K562 (cell line): ENCODE data around the gene CTBP2. TPM values are rescaled to one million over a fixed set of nuclear protein-coding genes. Genes with fewer than 3 reads are reported as not detected.

Experiments used
- ATAC-seq: fragments of 200-7000 bp; cut with Tn5 transposase; 3 replicates; pipeline ENCODE4 v1.9.1; 2020; ENCODE audit warnings: moderate library complexity
- BruUV-seq: library from RNA; stranded (reverse); fragments of 400-500 nt; replicated peaks from 2 replicates; lab custom pipeline; 2021; lab: Mats Ljungman, UMichigan
- CTCF ChIA-PET: fragments of 300-600 bp; formaldehyde crosslinking; extraction: SDS; loops from one replicate; lab custom pipeline; 2021; ENCODE audit warnings: low intra/inter-chr PET ratio; lab: Yijun Ruan, JAX
- POLR2A ChIA-PET: fragments of 300-600, 350-650 bp; sonication (Branson Sonifier 250); formaldehyde crosslinking; extraction: SDS; loops from one replicate; lab custom pipeline; 2021; ENCODE audit warnings: antibody characterized with exemption, inconsistent platforms; lab: Yijun Ruan, JAX
- DNase-seq, 4 experiments: peaks; one replicate each; pipeline versions ENCODE4 v3.0.0 to v3.0.0-alpha.2; 2011 to 2018; ENCODE audit warnings: low spot score in 3 of 4, mixed read lengths in 3 of 4; ENCODE audit errors: extremely low read depth in 1 of 4
- FAIRE-seq: peaks from 2 replicates; lab custom pipeline; 2011; peaks lifted over from hg19 to GRCh38; lab: Jason Lieb, UNC
- H2AFZ ChIP-seq: 2 replicates; pipeline ENCODE4 v1.6.0; 2011; ENCODE audit warnings: low read depth, low read length, control low read depth, inconsistent platforms
- H3K27ac ChIP-seq: fragments of 200-600 bp; 3 replicates; pipeline ENCODE4 v1.8.0; 2011; ENCODE audit warnings: low read depth, mild to moderate bottlenecking, control low read depth, inconsistent platforms, low read length, moderate library complexity, mixed read lengths; ENCODE audit errors: extremely low read depth
- H3K27me3 ChIP-seq, 2 experiments: fragments of 300-600 bp in 1 of 2; 2 replicates in 1 of 2; 3 replicates in 1 of 2; pipeline versions ENCODE4 v1.6.0 to v1.8.0; 2011; ENCODE audit warnings: inconsistent platforms in 2 of 2, low read length in 2 of 2, mild to moderate bottlenecking in 1 of 2, mixed read lengths in 1 of 2, moderate library complexity in 1 of 2; ENCODE audit not compliant: control insufficient read depth in 2 of 2, insufficient read depth in 2 of 2
- H3K36me3 ChIP-seq: fragments of 300-600 bp; 3 replicates; pipeline ENCODE4 v1.8.0; 2011; ENCODE audit warnings: mild to moderate bottlenecking, low read length, inconsistent platforms; ENCODE audit not compliant: control insufficient read depth, insufficient read depth
- H3K4me1 ChIP-seq, 2 experiments: fragments of 200-600 bp in 1 of 2; replicated peaks in 1 of 2; 2 replicates in 1 of 2; 3 replicates in 1 of 2; pipeline versions ENCODE4 v1.5.1 to v1.8.0; 2011; ENCODE audit warnings: inconsistent platforms in 2 of 2, low read length in 2 of 2, mild to moderate bottlenecking in 1 of 2, mixed read lengths in 1 of 2, moderate library complexity in 1 of 2; ENCODE audit not compliant: control insufficient read depth in 2 of 2, insufficient read depth in 2 of 2
- H3K4me2 ChIP-seq: 2 replicates; pipeline ENCODE4 v1.6.1; 2011; ENCODE audit warnings: low read length, control low read depth, inconsistent platforms, mixed read lengths; ENCODE audit not compliant: insufficient read depth
- H3K4me3 ChIP-seq: fragments of 200-600 bp; sonication (generic), shearing (Covaris generic); 2 replicates; pipeline ENCODE4 v1.5.1; 2016; ENCODE audit warnings: control low read depth, inconsistent platforms
- H3K79me2 ChIP-seq: fragments of 200-600 bp; 3 replicates; pipeline ENCODE4 v1.8.0; 2011; ENCODE audit warnings: low read length, inconsistent platforms; ENCODE audit not compliant: control insufficient read depth, insufficient read depth
- H3K9ac ChIP-seq, 2 experiments: 2 replicates each; pipeline versions ENCODE4 v1.6.0 to v1.6.1; 2011; ENCODE audit warnings: low read depth in 2 of 2, low read length in 2 of 2, control low read depth in 1 of 2, inconsistent platforms in 1 of 2, mild to moderate bottlenecking in 1 of 2, mixed read lengths in 1 of 2; ENCODE audit not compliant: insufficient read depth in 1 of 2
- H3K9me1 ChIP-seq: one replicate; pipeline ENCODE4 v1.6.0; 2011; ENCODE audit warnings: inconsistent platforms, mild to moderate bottlenecking, low read length, moderate library complexity; ENCODE audit not compliant: control insufficient read depth, insufficient read depth
- H3K9me3 ChIP-seq: replicated peaks from 2 replicates; pipeline ENCODE4 v1.5.1; 2011; ENCODE audit warnings: low read depth, low read length, inconsistent platforms; ENCODE audit not compliant: control insufficient read depth, insufficient read depth
- H4K20me1 ChIP-seq: replicated peaks from 2 replicates; pipeline ENCODE4 v1.6.1; 2011; ENCODE audit warnings: low read length, inconsistent platforms, mixed read lengths; ENCODE audit not compliant: control insufficient read depth, insufficient read depth
- MAX ChIP-seq: sonication (generic); formaldehyde crosslinking; IDR thresholded peaks from 2 replicates; pipeline ENCODE4 v1.9.0; 2022; ENCODE audit warnings: mild to moderate bottlenecking, missing genetic modification reagents
- PCBP1 ChIP-seq: fragments of 200-400 bp; formaldehyde crosslinking; IDR thresholded peaks from 2 replicates; pipeline ENCODE4 v1.6.1; 2018; ENCODE audit warnings: mild to moderate bottlenecking, low read depth, low read length; ENCODE audit not compliant: poor library complexity, severe bottlenecking
- PPARD ChIP-seq: fragments of 250-450 bp; sonication (Bioruptor Pico); IDR thresholded peaks from 2 replicates; pipeline ENCODE4 v1.8.0; 2022; ENCODE audit warnings: inconsistent platforms, mild to moderate bottlenecking, moderate library complexity
- ZBTB9 ChIP-seq: fragments of 450-650 bp; formaldehyde crosslinking; IDR thresholded peaks from 2 replicates; pipeline ENCODE4 v1.4.0; 2020; ENCODE audit warnings: mild to moderate bottlenecking, moderate library complexity
- ZNF217 ChIP-seq: sonication (generic); formaldehyde crosslinking; IDR thresholded peaks from 2 replicates; pipeline ENCODE4 v1.8.0; 2022; ENCODE audit warnings: mild to moderate bottlenecking, missing genetic modification reagents
- WGBS: fragments of 100-300 bp; shearing (Covaris generic); methylation state at CpG from one replicate; pipeline ENCODE4 v1.1.6; 2016; ENCODE audit warnings: low coverage, mixed read lengths; ENCODE audit not compliant: insufficient coverage; ENCODE audit errors: missing lambda C conversion rate; 5-methylcytosine and 5-hydroxymethylcytosine counted together
- in situ Hi-C: fragments of 300-500 bp; cut with MboI; formaldehyde crosslinking; loops from 4 replicates; pipeline ENCODE4 v1.15.0; 2018; ENCODE audit warnings: inconsistent platforms, mixed read lengths
- intact Hi-C: fragments of 100-400 bp; cut with micrococcal nuclease; formaldehyde crosslinking; loops from 2 replicates; pipeline ENCODE4 v1.14.2; 2022
- polyA plus RNA-seq, 8 experiments: library from polyadenylated mRNA; depleted of rRNA in 4 of 8; stranded (reverse) in 5 of 8; unstranded in 3 of 8; fragments of >200 nt; fragmentation: Nextera tagmentation in 2 of 8; fragmentation: Illumina TruSeq in 1 of 8; extraction: Ambion mirVana in 2 of 8; extraction: Trizol in 1 of 8; gene quantifications; 2 replicates each; pipeline versions ENCODE4 v1.2.1 to v1.2.3, GENCODE V29; 2011 to 2014; ENCODE audit warnings: inconsistent platforms in 1 of 8, missing spikeins in 1 of 8
- total RNA-seq, 7 experiments: library from RNA; depleted of rRNA in 6 of 7; stranded (reverse); fragments of >200 nt in 6 of 7; fragmentation: Illumina TruSeq in 2 of 7; extraction: Trizol in 2 of 7; gene quantifications; 2 replicates each; pipeline versions ENCODE4 v1.2.1 to v1.2.3, GENCODE V29; 2011 to 2021; ENCODE audit warnings: low replicate concordance in 1 of 7
- TF ChIP-seq, protein P1 (sequence below): fragments of 450-650 bp; formaldehyde crosslinking; IDR thresholded peaks from 2 replicates; pipeline ENCODE4 v1.4.0; 2020; ENCODE audit warnings: mild to moderate bottlenecking

Gene CTBP2
- total and polyA plus RNA-seq, 9 of the 15 experiments (the other 6 are each of a cell fraction or from before 2014, with no cell fraction given), result 1.3 to 8.8 (median 5.1) TPM

DNA sequence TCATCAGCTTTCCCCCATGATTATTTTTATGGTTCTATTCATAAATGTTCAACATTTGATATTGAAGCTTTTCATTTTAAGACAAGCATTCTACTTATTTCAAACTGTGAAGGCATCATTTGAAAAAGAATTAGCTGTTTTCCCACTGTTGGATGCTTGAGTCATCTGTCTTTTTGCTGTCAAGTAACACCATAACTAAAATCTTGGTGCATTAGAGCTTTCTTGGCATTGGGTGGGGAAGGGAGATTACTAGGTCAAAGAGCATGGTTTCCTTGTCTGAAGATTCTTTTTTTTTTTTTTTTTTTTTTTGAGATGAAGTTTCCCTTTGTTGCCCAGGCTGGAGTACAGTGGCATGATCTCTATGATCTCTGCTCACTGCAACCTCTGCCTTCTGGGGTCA, 68.5 kb downstream of the CTBP2 start (continued):
- TF ChIP-seq ZBTB9, result no peak
- no peak for TF ChIP-seq PPARD (CRISPR knock-in tag)
- no peak for TF ChIP-seq PCBP1
- no peak for TF ChIP-seq MAX (CRISPR knock-in tag)
- TF ChIP-seq, protein P1, sequence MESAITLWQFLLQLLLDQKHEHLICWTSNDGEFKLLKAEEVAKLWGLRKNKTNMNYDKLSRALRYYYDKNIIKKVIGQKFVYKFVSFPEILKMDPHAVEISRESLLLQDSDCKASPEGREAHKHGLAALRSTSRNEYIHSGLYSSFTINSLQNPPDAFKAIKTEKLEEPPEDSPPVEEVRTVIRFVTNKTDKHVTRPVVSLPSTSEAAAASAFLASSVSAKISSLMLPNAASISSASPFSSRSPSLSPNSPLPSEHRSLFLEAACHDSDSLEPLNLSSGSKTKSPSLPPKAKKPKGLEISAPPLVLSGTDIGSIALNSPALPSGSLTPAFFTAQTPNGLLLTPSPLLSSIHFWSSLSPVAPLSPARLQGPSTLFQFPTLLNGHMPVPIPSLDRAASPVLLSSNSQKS, result no peak

GRCh38 chr10:125089469-125089868, 70.9 kb downstream of the CTBP2 start:
- POLR2A ChIA-PET, result interaction anchor here (0.5 kb wide), 1 partner anchor 34 kb away, joined by 3 read pairs; no protein-coding TSS in a partner anchor
- FAIRE-seq (no peak), DNase-seq (no peak), ATAC-seq (no peak)
- H3K36me3 ChIP-seq, result peaks cover 40% of the 10 kb centered on the region; the same call in 2 of the 3 replicates
- H3K9me3 ChIP-seq, result no peaks in the 10 kb centered on the region
- H3K4me2 ChIP-seq, result no peak overlapping the region
- TF ChIP-seq ZNF217 (CRISPR knock-in tag), result no peak
- intact Hi-C loops (no loop called here), in situ Hi-C loops (no loop called here)
- BruUV-seq, result no TSS peak
- peaks cover 18% of the 10 kb centered on the region for H4K20me1 ChIP-seq
- H3K79me2 ChIP-seq, result peaks cover 44% of the 10 kb centered on the region
- H2AFZ ChIP-seq, result no peak overlapping the region
- H3K27me3 ChIP-seq, result no peaks in the 10 kb centered on the region
- 100% methylated on average over 1 of the region's 2 CpGs for WGBS
- no peaks in the 10 kb centered on the region for H3K4me1 ChIP-seq
- no peak overlapping the region for H3K27ac ChIP-seq
- no peak overlapping the region for H3K9ac ChIP-seq
- CTCF ChIA-PET, result no interaction called here
- H3K9me1 ChIP-seq, result no peaks in the 10 kb centered on the region
- no peak overlapping the region for H3K4me3 ChIP-seq
